Mesodermal cell (in vitro differentiated cells): Measurements from ENCODE around the gene DAP.
"Not testable (repeated sequence)": the region's sequence is repeated elsewhere in the genome, so short reads cannot be mapped to it uniquely, and the experiment has no call there.

Experiments used
- H3K27ac ChIP-seq: 2 replicates; pipeline ENCODE4 v1.7.0; 2013; ENCODE audit warnings: mild to moderate bottlenecking, low read depth, low read length, moderate library complexity; ENCODE audit not compliant: severe bottlenecking
- H3K36me3 ChIP-seq: 2 replicates; pipeline ENCODE4 v1.7.1; 2013; ENCODE audit warnings: mild to moderate bottlenecking, low read length, moderate library complexity; ENCODE audit not compliant: control insufficient read depth, insufficient read depth
- H3K4me1 ChIP-seq: one replicate; pipeline ENCODE4 v1.7.1; 2013; ENCODE audit warnings: mild to moderate bottlenecking, low read length; ENCODE audit not compliant: insufficient read depth, control insufficient read depth, poor library complexity, severe bottlenecking
- H3K4me3 ChIP-seq: 2 replicates; pipeline ENCODE4 v1.7.0; 2013; ENCODE audit warnings: low read length, control low read depth, mild to moderate bottlenecking; ENCODE audit not compliant: insufficient read depth, poor library complexity, severe bottlenecking; ENCODE audit errors: extremely low read depth
- H3K9me3 ChIP-seq: 2 replicates; pipeline ENCODE4 v1.7.1; 2013; ENCODE audit warnings: mild to moderate bottlenecking, low read length, moderate library complexity; ENCODE audit not compliant: control insufficient read depth
- WGBS, 2 experiments: methylation state at CpG; one replicate each; pipeline ENCODE4 v1.1.5; 2013; ENCODE audit warnings: missing lambda C conversion rate in 2 of 2; ENCODE audit not compliant: insufficient coverage in 2 of 2; 5-methylcytosine and 5-hydroxymethylcytosine counted together

The DAP gene

GRCh38 chr5:10636363-10637142 lies 124.5 kb downstream of the DAP start:
- H3K4me3 ChIP-seq = no peak overlapping the region
- 79 to 83% methylated on average over 10 to 11 of the region's 15 CpGs for WGBS, 2 experiments

DNA sequence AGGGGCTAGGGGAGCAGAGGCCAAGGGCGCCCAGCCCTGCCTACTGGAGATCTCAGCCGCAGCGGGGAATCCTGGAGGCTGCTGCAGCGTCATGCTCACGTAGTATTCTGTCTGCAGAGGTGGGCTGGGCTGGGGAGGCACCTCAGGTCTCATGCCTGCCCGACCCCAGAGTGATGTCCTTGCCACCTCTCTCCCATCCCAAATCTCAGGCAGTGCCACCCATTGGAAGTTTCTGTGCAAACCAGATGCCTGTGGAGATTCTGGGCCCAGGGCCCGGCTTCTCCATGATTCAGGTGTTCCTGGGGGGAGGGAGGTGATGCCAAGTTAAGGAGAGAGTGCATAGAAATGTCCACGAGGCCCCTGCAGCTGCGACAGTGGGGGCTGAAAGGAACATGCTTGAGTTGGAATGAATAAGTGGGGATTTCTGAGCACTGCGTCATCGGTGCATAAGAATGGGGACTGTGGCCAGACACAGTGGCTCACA lies 125.1 kb downstream of the DAP start:
- Histone ChIP-seq H3K9me3 (no peaks in the 10 kb centered on the region), H3K4me3 (no peak overlapping the region), H3K4me1 (peaks cover 27% of the 10 kb centered on the region), H3K27ac (no peak overlapping the region), H3K36me3 (peaks cover 9% of the 10 kb centered on the region)
- WGBS, 2 experiments = 60 to 71% methylated on average over 7 to 9 of the region's 11 CpGs

More at GRCh38 chr5:10636363-10637142, 124.5 kb downstream of the DAP start:
- Histone ChIP-seq H3K36me3 (peaks cover 9% of the 10 kb centered on the region), H3K27ac (no peak overlapping the region), H3K9me3 (no peaks in the 10 kb centered on the region), H3K4me1 (peaks cover 24% of the 10 kb centered on the region)

- no peaks in the 10 kb centered on the region for H3K9me3 ChIP-seq
- WGBS, 2 experiments = 49 to 53% methylated on average over 5 to 9 of the region's 10 CpGs
- peak overlapping the region; percentile 29 for H3K27ac ChIP-seq
- H3K36me3 ChIP-seq = peaks cover 9% of the 10 kb centered on the region
- peaks cover 27% of the 10 kb centered on the region for H3K4me1 ChIP-seq
- no peak overlapping the region for H3K4me3 ChIP-seq
Observed at GRCh38 chr5:10635257-10635866, 125.7 kb downstream of the DAP start.

DNA sequence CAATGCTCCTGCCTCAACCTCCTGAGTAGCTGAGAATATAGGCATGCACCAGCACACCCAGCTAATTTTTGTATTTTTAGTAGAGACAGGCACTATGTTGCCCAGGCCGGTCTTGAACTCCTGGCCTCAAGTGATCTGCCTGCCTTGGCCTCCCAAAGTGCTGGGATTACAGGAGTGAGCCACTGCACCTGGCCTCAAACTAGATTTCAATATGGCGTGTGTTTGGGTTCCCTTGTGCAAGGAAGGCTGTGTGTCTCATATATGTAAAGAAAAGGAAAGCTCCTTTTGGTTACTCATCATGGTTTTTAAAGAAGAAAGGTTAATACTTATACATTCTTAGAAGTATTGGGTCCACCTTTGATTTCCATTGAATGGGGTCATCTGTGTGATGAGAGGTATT lies 126.5 kb downstream of the DAP start:
- Histone ChIP-seq H3K4me1 (peaks cover 27% of the 10 kb centered on the region), H3K9me3 (no peaks in the 10 kb centered on the region), H3K4me3 (no peak overlapping the region), H3K27ac (no peak overlapping the region), H3K36me3 (peaks cover 9% of the 10 kb centered on the region)
- 91 to 100% methylated on average over 1 of the region's 2 CpGs for whole genome bisulfite sequencing, 2 experiments

GRCh38 chr5:10634050-10634449 lies 127.0 kb downstream of the DAP start:
- Histone ChIP-seq H3K4me1 (peaks cover 27% of the 10 kb centered on the region), H3K36me3 (peaks cover 9% of the 10 kb centered on the region), H3K4me3 (no peak overlapping the region), H3K9me3 (no peaks in the 10 kb centered on the region), H3K27ac (no peak overlapping the region)
- WGBS, 2 experiments = 90 to 100% methylated on average over 1 to 2 of the region's 4 CpGs

DNA sequence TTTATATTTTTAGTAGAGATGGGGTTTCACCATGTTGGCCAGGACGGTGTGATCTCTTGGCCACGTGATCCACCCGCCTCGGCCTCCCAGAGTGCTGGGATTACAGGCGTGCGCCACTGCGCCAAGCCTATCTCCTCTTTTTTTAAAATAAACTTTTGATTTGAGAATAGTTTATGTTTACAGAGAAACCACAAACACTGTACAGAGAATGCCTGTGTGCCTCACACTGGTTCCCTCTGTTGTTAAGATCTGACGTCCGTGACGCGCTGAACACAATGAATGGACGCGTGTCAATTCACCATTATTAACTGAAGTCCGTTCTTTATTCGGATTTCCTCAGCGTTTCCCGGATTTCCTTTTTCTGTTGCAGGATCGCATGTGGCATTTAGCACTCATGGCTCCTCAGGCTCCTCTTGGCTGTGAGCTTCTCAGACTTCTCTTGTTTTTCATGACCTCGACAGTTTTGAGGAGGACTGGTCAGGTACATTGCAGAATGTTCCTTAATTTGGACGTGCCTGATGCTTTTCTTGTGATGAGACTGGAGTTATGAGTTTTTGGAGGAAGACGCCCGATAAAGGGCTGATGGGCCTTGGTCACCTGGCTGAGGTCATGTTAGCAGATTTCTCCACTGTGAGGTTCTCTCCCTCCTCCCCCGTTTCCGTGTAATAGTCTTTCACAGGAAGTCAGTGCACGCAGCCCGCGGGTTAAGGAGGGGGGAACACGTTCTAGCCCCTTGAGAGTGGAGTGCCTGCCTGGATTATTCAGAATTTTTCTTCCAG lies 127.6 kb downstream of the DAP start:
- Histone ChIP-seq H3K9me3 (no peaks in the 10 kb centered on the region), H3K36me3 (peaks cover 7% of the 10 kb centered on the region), H3K4me3 (no peak overlapping the region), H3K4me1 (peaks cover 27% of the 10 kb centered on the region), H3K27ac (no peak overlapping the region)
- WGBS, 2 experiments = 92 to 97% methylated on average over 18 to 23 of the region's 28 CpGs

DNA sequence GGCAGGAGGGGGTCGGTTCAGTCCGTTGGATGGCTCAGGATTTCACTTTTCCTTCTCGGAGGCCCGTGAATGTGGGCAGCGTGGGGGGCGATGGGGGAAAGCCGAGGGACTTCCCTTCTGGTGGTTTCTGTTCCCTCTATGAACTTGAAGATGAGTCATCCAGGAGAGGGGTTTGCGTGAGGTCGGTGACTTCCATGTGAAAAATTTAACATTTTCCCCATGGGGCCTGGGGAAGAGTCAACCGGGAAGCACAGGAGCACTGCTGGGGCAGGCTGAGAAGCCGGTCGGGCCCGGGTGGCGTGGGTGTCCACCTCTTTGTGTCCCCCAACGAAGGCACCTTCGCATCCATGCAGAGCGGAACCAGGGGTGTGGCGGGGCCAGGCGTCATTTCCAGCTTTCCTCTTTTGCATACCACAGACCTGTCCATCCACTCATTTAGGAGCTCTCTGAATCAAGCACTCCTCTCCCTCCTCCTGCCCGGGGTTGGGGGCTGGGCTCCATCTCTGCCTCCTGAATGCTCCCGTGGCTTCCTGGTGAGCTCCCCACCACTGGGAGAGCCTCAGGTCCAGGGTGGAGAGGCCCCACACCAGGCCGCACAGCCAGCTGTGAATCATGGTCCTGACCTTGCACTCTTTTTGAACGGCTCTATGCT lies 128.8 kb downstream of the DAP start:
- Histone ChIP-seq H3K36me3 (no peaks in the 10 kb centered on the region), H3K9me3 (no peaks in the 10 kb centered on the region), H3K27ac (no peak overlapping the region), H3K4me3 (no peak overlapping the region), H3K4me1 (peaks cover 30% of the 10 kb centered on the region)
- 65 to 74% methylated on average over 19 of the region's 23 CpGs for WGBS, 2 experiments

- Histone ChIP-seq H3K9me3 (no peaks in the 10 kb centered on the region), H3K36me3 (no peaks in the 10 kb centered on the region), H3K4me1 (peaks cover 29% of the 10 kb centered on the region), H3K4me3 (no peak overlapping the region), H3K27ac (no peak overlapping the region)
- WGBS, 2 experiments = 90% methylated on average over 16 to 18 of the region's 18 CpGs
Observed at GRCh38 chr5:10631316-10631996, 129.6 kb downstream of the DAP start.

DNA sequence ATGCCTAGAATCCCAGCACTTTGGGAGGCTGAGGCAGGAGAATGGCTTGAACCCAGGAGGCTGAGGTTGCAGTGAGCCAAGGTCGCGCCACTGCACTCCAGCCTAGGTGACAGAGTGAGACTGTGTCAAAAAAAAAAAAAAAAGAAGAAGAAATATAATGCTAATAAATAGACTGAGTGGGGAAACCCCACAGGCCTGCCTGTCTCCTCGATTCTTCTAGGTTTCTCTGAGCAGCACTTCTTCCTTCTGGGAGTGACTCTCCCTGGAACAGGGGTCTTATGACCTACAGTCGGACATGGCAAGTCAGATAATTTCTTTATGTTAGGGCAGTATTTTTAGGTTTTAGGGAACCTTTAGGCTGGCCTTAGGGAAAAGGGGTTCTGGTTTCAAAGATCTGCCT lies 130.3 kb downstream of the DAP start:
- 92 to 100% methylated on average over 1 to 2 of the region's 4 CpGs for WGBS, 2 experiments
- H3K4me1 ChIP-seq = peaks cover 28% of the 10 kb centered on the region
- not testable (repeated sequence) for H3K9me3 ChIP-seq, H3K36me3 ChIP-seq, H3K4me3 ChIP-seq, H3K27ac ChIP-seq

DNA sequence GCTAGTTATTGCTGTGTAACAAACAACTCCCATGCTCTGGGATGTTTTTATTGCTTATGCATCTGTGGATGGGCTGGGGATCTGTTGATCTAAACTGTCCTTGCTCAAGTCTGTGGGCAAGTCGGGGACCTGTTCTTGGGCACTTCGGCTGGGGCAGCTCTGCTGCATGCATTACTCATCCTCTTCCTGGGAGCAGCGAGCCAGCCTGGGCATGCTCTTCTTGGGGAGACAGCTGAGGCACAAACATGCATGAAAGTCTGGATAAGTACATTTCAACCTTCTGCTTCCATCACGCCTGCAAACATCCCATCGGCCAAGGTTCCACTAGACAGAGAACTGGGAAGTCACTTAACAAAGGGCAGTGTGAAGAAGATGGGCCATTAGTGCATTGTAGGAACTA lies 130.9 kb downstream of the DAP start:
- no peak overlapping the region for H3K27ac ChIP-seq
- H3K4me3 ChIP-seq = no peak overlapping the region
- H3K4me1 ChIP-seq = peaks cover 23% of the 10 kb centered on the region
- no peaks in the 10 kb centered on the region for H3K9me3 ChIP-seq
- WGBS, 2 experiments = 93 to 100% methylated on average over 4 to 5 of the region's 5 CpGs
- no peaks in the 10 kb centered on the region for H3K36me3 ChIP-seq
